Colonic mucosa (tissue), 4 donors: ENCODE results near the gene USP12. TPM values are rescaled to one million over a fixed set of nuclear protein-coding genes. Genes with fewer than 3 reads are reported as not detected.

Experiments used
- DNase-seq: peaks from one replicate; pipeline ENCODE4 v3.0.0-alpha.2; 2020
- H3K27ac ChIP-seq: fragments of 200-600 bp; one replicate; pipeline ENCODE4 v1.8.0; 2021
- H3K27me3 ChIP-seq: fragments of 200-600 bp; one replicate; pipeline ENCODE4 v1.8.0; 2021
- H3K36me3 ChIP-seq: fragments of 200-600 bp; one replicate; pipeline ENCODE4 v1.8.0; 2021
- H3K4me1 ChIP-seq: fragments of 200-600 bp; one replicate; pipeline ENCODE4 v1.8.0; 2021; ENCODE audit warnings: mild to moderate bottlenecking
- H3K4me3 ChIP-seq: fragments of 200-600 bp; one replicate; pipeline ENCODE4 v1.8.0; 2021
- H3K9ac ChIP-seq, 2 donors: one replicate each; pipeline ENCODE4 v1.7.0; 2013; ENCODE audit warnings: control low read depth in 2 of 2, low read depth in 2 of 2, low read length in 2 of 2
- H3K9me3 ChIP-seq: fragments of 200-600 bp; one replicate; pipeline ENCODE4 v1.8.0; 2021
- CTCF ChIP-seq: fragments of 200-600 bp; IDR thresholded peaks from one replicate; pipeline ENCODE4 v1.8.0; 2022; ENCODE audit warnings: antibody characterized with exemption, mild to moderate bottlenecking
- intact Hi-C: fragments of 100-400 bp; cut with DNase I; formaldehyde crosslinking; loops from one replicate; pipeline ENCODE4 v1.14.1; 2022
- total RNA-seq, 2 donors: library from RNA; stranded (reverse); fragmentation: NEBNext Ultra II Directional in 1 of 2; extraction: Animal tissue kit (Norgen Biotek cat#: 25700) in 1 of 2; gene quantifications; one replicate each; pipeline ENCODE4 v1.2.1, GENCODE V29; 2021
- donor health status: healthy.
- donor health status: DM: no; HTN: no; CAD: no.
- donor health status: DM: no; HTN: no; CAD: no.

USP12 gene
- total RNA-seq, 2 donors from 2014 or later: 28.0 to 48.0 TPM

- Histone ChIP-seq H3K27ac (no peak overlapping the region), H3K27me3 (no peaks in the 10 kb centered on the region), H3K9me3 (no peaks in the 10 kb centered on the region), H3K4me1 (no peaks in the 10 kb centered on the region), H3K36me3 (no peaks in the 10 kb centered on the region), H3K4me3 (no peak overlapping the region), H3K9ac (no peak overlapping the region)
- TF ChIP-seq CTCF: no peak
- DNase-seq: no peak
- intact Hi-C loops: no loop called here
These were observed 126.6 kb downstream of the USP12 start for GRCh38 chr13:27044837-27045570.

GRCh38 chr13:27043013-27043412, 128.6 kb downstream of the USP12 start:
- Histone ChIP-seq H3K27ac (no peak overlapping the region), H3K9ac (no peak overlapping the region), H3K27me3 (no peaks in the 10 kb centered on the region), H3K9me3 (no peaks in the 10 kb centered on the region), H3K4me3 (no peak overlapping the region), H3K4me1 (no peaks in the 10 kb centered on the region), H3K36me3 (no peaks in the 10 kb centered on the region)
- intact Hi-C loops: no loop called here
- no peak for DNase-seq
- no peak for TF ChIP-seq CTCF

GRCh38 chr13:27041341-27041740, 130.3 kb downstream of the USP12 start:
- no peaks in the 10 kb centered on the region for H3K4me1 ChIP-seq
- no peaks in the 10 kb centered on the region for H3K27me3 ChIP-seq
- no peaks in the 10 kb centered on the region for H3K9me3 ChIP-seq
- no peak overlapping the region for H3K27ac ChIP-seq
- H3K4me3 ChIP-seq: no peak overlapping the region
- intact Hi-C loops: no loop called here
- TF ChIP-seq CTCF: no peak
- no peak overlapping the region for H3K9ac ChIP-seq
- DNase-seq: no peak
- no peaks in the 10 kb centered on the region for H3K36me3 ChIP-seq

- H3K27me3 ChIP-seq: no peaks in the 10 kb centered on the region
- H3K9ac ChIP-seq: no peak overlapping the region
- no peak for DNase-seq
- no peaks in the 10 kb centered on the region for H3K9me3 ChIP-seq
- TF ChIP-seq CTCF: no peak
- H3K4me3 ChIP-seq: no peak overlapping the region
- no peaks in the 10 kb centered on the region for H3K4me1 ChIP-seq
- no peaks in the 10 kb centered on the region for H3K36me3 ChIP-seq
- intact Hi-C loops: no loop called here
- H3K27ac ChIP-seq: no peak overlapping the region
These were observed 130.8 kb downstream of the USP12 start for GRCh38 chr13:27040826-27041108.

GRCh38 chr13:27039171-27039701, 132.4 kb downstream of the USP12 start:
- H3K4me1 ChIP-seq: no peaks in the 10 kb centered on the region
- no peak overlapping the region for H3K4me3 ChIP-seq
- no peaks in the 10 kb centered on the region for H3K36me3 ChIP-seq
- DNase-seq: no peak
- no peak overlapping the region for H3K9ac ChIP-seq
- peak overlapping the region; percentile 3 for H3K27ac ChIP-seq
- intact Hi-C loops: no loop called here
- no peaks in the 10 kb centered on the region for H3K9me3 ChIP-seq
- no peak for TF ChIP-seq CTCF
- no peaks in the 10 kb centered on the region for H3K27me3 ChIP-seq
